ENCODE data around the gene GALNT10.
A peak's percentile ranks its signal among the peaks of the same experiment; 100 is the strongest.

GALNT10 gene

GRCh38 chr5:154268073-154268472 lies 77.5 kb downstream of the GALNT10 start:
- DNase-seq: no peak

GRCh38 chr5:154269414-154269813 lies 78.9 kb downstream of the GALNT10 start:
- DNase-seq: no peak

GRCh38 chr5:154271466-154271865 lies 80.9 kb downstream of the GALNT10 start:
- DNase-seq: no peak

- DNase-seq: no peak
These were observed 81.5 kb downstream of the GALNT10 start for GRCh38 chr5:154271936-154272514.

- DNase-seq: peak; percentile 15 to 16
These were observed 82.6 kb downstream of the GALNT10 start for GRCh38 chr5:154273028-154273617.

GRCh38 chr5:154273963-154274827 lies 83.7 kb downstream of the GALNT10 start:
- peak; percentile 36 to 38 for DNase-seq

GRCh38 chr5:154274828-154275185 lies 84.3 kb downstream of the GALNT10 start:
- no peak for DNase-seq

GRCh38 chr5:154275566-154275965 lies 85.0 kb downstream of the GALNT10 start:
- DNase-seq: no peak

- no peak for DNase-seq
These were observed 85.9 kb downstream of the GALNT10 start for GRCh38 chr5:154276261-154276972.

GRCh38 chr5:154276973-154277331 lies 86.4 kb downstream of the GALNT10 start:
- DNase-seq: no peak

- no peak for DNase-seq
These were observed 87.0 kb downstream of the GALNT10 start for GRCh38 chr5:154277499-154277898.

GRCh38 chr5:154278186-154278585 lies 87.7 kb downstream of the GALNT10 start:
- DNase-seq: no peak

GRCh38 chr5:154278908-154279307 lies 88.4 kb downstream of the GALNT10 start:
- no peak for DNase-seq

GRCh38 chr5:154284433-154284832 lies 93.9 kb downstream of the GALNT10 start:
- DNase-seq: peak; percentile 27 to 41

GRCh38 chr5:154285661-154286408 lies 95.3 kb downstream of the GALNT10 start:
- DNase-seq: no peak

GRCh38 chr5:154286557-154286956 lies 96.0 kb downstream of the GALNT10 start:
- no peak for DNase-seq

- no peak for DNase-seq
These were observed 96.6 kb downstream of the GALNT10 start for GRCh38 chr5:154287136-154287535.

GRCh38 chr5:154288145-154288544 lies 97.6 kb downstream of the GALNT10 start:
- no peak for DNase-seq

GRCh38 chr5:154291917-154292316 lies 101.4 kb downstream of the GALNT10 start:
- DNase-seq: no peak

- no peak for DNase-seq
These were observed 102.7 kb downstream of the GALNT10 start for GRCh38 chr5:154293219-154293618.

- no peak for DNase-seq
These were observed 105.0 kb downstream of the GALNT10 start for GRCh38 chr5:154295551-154295950.

- no peak for DNase-seq
These were observed 106.1 kb downstream of the GALNT10 start for GRCh38 chr5:154296525-154297159.
